ENCODE data around the gene PPP1R10. TPM values are rescaled to one million over a fixed set of nuclear protein-coding genes. Genes with fewer than 3 reads are reported as not detected.
A peak's percentile ranks its signal among the peaks of the same experiment; 100 is the strongest.

The PPP1R10 gene
- total and polyA plus RNA-seq, 2 of the 13 experiments (the other 11 are each of a cell fraction or from before 2014, with no cell fraction given) = 26.3 to 38.4 TPM

DNA sequence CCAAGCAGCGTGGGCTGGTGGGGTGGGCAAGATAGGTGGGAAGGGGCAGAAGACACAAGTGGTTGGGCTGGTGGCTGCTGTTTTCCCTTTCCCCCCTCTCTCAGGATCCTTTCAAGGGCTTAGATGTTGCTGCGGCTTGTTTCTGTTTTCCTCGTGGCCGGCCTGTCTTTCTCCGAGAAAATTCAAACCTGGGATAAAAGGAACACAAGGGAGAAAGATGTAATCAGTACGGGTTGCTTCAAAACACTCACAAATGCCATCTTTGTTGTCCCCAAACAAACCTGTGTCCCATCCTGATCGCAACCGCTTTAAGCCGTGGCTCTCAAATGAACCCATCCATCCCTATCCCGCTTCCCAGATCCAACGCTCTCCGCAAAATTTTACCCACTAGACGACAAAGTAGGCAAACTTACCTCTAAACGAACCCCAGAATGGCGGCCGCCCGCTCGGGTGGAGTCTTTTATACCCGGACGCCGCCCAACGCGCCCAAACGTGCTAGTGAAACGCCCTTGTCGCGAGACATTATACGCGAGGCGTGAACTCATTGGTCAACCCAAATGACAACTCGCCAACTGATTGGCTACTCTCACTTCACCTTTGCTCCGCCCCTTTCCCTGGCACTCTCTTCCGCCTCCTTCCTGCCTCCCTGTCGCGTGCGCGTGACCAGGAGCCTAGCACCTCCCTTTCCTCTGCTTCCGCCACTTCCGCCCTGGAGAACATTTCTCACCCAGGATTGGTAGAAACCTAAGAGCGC lies at the start of gene PPP1R10 (continued):
- TF ChIP-seq NCOA2 (CRISPR knock-in tag; IDR thresholded peaks at IDR 0.05) = peak; percentile 45
- TF ChIP-seq, protein P1, sequence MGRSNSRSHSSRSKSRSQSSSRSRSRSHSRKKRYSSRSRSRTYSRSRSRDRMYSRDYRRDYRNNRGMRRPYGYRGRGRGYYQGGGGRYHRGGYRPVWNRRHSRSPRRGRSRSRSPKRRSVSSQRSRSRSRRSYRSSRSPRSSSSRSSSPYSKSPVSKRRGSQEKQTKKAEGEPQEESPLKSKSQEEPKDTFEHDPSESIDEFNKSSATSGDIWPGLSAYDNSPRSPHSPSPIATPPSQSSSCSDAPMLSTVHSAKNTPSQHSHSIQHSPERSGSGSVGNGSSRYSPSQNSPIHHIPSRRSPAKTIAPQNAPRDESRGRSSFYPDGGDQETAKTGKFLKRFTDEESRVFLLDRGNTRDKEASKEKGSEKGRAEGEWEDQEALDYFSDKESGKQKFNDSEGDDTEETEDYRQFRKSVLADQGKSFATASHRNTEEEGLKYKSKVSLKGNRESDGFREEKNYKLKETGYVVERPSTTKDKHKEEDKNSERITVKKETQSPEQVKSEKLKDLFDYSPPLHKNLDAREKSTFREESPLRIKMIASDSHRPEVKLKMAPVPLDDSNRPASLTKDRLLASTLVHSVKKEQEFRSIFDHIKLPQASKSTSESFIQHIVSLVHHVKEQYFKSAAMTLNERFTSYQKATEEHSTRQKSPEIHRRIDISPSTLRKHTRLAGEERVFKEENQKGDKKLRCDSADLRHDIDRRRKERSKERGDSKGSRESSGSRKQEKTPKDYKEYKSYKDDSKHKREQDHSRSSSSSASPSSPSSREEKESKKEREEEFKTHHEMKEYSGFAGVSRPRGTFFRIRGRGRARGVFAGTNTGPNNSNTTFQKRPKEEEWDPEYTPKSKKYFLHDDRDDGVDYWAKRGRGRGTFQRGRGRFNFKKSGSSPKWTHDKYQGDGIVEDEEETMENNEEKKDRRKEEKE (IDR thresholded peaks at IDR 0.05) = no peak
- no peak for TF ChIP-seq MBD4 (IDR thresholded peaks at IDR 0.05; ENCODE audit: borderline replicate concordance, low read length)
- peak; percentile 25 for TF ChIP-seq ESRRA (CRISPR knock-in tag; IDR thresholded peaks at IDR 0.05; ENCODE audit: low read depth)
- TF ChIP-seq FOXC1 (CRISPR knock-in tag; IDR thresholded peaks at IDR 0.05; ENCODE audit: borderline replicate concordance) = no peak; the same call in none of the 2 replicates
- TF ChIP-seq THAP8 (CRISPR knock-in tag; IDR thresholded peaks at IDR 0.05; ENCODE audit: borderline replicate concordance) = no peak
- TF ChIP-seq ZNF616 (CRISPR knock-in tag; IDR thresholded peaks at IDR 0.05; ENCODE audit: low read depth) = 0 out of 2 replicates have a peak, but pooled peaks have one; percentile 31
- TF ChIP-seq HNRNPLL (IDR thresholded peaks at IDR 0.05; ENCODE audit: low read depth, low read length, poor library complexity, severe bottlenecking) = no peak
- TF ChIP-seq HMG20B (CRISPR knock-in tag; conservative IDR thresholded peaks at IDR 0.05) = 0 out of 2 replicates have a peak, but pooled peaks have one; percentile 26
- peak; percentile 72; the same call in 1 of the 2 replicates for TF ChIP-seq ZBTB38 (CRISPR knock-in tag; IDR thresholded peaks at IDR 0.05)
- TF ChIP-seq ZNF644 (CRISPR knock-in tag; IDR thresholded peaks at IDR 0.05; ENCODE audit: low read depth) = no peak
- TF ChIP-seq ZNF569 (CRISPR knock-in tag; IDR thresholded peaks at IDR 0.05; ENCODE audit: borderline replicate concordance) = no peak
- TF ChIP-seq ZNF775 (CRISPR knock-in tag; IDR thresholded peaks at IDR 0.05; ENCODE audit: borderline replicate concordance) = no peak
- peak; percentile 89 for TF ChIP-seq SP2 (CRISPR knock-in tag; IDR thresholded peaks at IDR 0.05)
- TF ChIP-seq SETDB1 (CRISPR knock-in tag; IDR thresholded peaks at IDR 0.05; ENCODE audit: borderline replicate concordance) = no peak
- TF ChIP-seq SMYD3 (CRISPR knock-in tag; IDR thresholded peaks at IDR 0.05) = peak; percentile 96; the same call in 1 of the 2 replicates
- no peak; the same call in 1 of the 2 replicates for TF ChIP-seq PRMT3 (CRISPR knock-in tag; IDR thresholded peaks at IDR 0.05; ENCODE audit: borderline replicate concordance, low read depth)
- TF ChIP-seq, protein P2, sequence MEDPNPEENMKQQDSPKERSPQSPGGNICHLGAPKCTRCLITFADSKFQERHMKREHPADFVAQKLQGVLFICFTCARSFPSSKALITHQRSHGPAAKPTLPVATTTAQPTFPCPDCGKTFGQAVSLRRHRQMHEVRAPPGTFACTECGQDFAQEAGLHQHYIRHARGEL (CRISPR knock-in tag; IDR thresholded peaks at IDR 0.05) = no peak
- 0 out of 2 replicates have a peak, but pooled peaks have one; percentile 41 for TF ChIP-seq HOXA5 (CRISPR knock-in tag; IDR thresholded peaks at IDR 0.05)
- no peak; the same call in none of the 2 replicates for TF ChIP-seq TFDP2 (CRISPR knock-in tag; IDR thresholded peaks at IDR 0.05)
- peak; percentile 64; the same call in 1 of the 2 replicates for TF ChIP-seq HOMEZ (CRISPR knock-in tag; IDR thresholded peaks at IDR 0.05; ENCODE audit: low read depth)
- no peak for TF ChIP-seq TCF7L2 (IDR thresholded peaks at IDR 0.05; ENCODE audit: low read depth, low read length)
- peak; percentile 56; the same call in 1 of the 2 replicates for TF ChIP-seq ZNF263 (CRISPR knock-in tag; IDR thresholded peaks at IDR 0.05)
